GM10266 (cell line): Measurements from ENCODE around the gene DOCK2.

Experiments used
- DNase-seq: peaks from one replicate; pipeline ENCODE4 v3.0.0; 2012; ENCODE audit errors: extremely low spot score
- TF ChIP-seq, protein P1 (sequence below): IDR thresholded peaks from 2 replicates; pipeline ENCODE4 v1.5.1; 2012; ENCODE audit warnings: mild to moderate bottlenecking, low read depth; ENCODE audit not compliant: control insufficient read depth, insufficient read depth; ENCODE audit errors: missing control alignments

Gene DOCK2

DNA sequence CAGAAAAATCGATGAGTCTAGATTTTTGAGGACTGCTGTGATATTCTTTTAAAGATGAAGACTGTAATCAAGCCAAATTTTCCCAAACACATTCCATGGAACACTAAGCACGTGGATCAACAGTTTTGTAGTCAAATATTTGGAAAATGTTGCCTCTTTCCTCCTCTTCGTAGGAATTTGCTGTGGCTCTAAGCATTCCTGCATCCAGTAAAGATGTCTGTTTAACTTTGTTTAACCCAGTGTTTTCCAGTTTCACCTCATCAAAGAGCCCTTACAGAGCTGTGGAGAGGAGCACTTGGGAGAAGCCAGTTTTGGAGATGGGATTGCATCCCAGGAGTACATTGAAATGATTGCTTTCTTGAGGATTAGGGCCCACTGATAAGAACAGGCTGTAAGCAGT lies 284.3 kb downstream of the DOCK2 start:
- TF ChIP-seq, protein P1, sequence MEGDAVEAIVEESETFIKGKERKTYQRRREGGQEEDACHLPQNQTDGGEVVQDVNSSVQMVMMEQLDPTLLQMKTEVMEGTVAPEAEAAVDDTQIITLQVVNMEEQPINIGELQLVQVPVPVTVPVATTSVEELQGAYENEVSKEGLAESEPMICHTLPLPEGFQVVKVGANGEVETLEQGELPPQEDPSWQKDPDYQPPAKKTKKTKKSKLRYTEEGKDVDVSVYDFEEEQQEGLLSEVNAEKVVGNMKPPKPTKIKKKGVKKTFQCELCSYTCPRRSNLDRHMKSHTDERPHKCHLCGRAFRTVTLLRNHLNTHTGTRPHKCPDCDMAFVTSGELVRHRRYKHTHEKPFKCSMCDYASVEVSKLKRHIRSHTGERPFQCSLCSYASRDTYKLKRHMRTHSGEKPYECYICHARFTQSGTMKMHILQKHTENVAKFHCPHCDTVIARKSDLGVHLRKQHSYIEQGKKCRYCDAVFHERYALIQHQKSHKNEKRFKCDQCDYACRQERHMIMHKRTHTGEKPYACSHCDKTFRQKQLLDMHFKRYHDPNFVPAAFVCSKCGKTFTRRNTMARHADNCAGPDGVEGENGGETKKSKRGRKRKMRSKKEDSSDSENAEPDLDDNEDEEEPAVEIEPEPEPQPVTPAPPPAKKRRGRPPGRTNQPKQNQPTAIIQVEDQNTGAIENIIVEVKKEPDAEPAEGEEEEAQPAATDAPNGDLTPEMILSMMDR = no peak

DNA sequence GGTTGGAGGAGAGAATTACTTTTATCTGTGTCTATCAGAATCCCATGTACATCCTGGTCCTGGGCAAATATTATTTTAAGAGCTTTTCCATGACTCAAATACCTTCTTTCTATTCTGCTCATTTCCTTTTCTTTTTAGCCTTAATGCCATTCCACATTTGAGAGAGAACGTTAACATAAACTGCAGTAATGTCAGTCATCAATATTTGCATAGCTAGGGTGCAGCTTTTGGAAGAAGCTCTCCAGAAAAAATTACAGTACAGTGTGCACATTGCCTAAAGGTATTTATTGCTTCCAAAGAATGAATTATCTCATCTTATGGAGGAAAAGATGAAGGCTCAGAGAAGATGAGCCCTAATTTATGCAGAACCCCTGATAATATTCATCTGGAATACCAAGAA lies 284.9 kb downstream of the DOCK2 start:
- no peak for DNase-seq
- TF ChIP-seq, protein P1 = no peak

More for the DNA sequence above, 284.3 kb downstream of the DOCK2 start:
- DNase-seq = no peak

DNA sequence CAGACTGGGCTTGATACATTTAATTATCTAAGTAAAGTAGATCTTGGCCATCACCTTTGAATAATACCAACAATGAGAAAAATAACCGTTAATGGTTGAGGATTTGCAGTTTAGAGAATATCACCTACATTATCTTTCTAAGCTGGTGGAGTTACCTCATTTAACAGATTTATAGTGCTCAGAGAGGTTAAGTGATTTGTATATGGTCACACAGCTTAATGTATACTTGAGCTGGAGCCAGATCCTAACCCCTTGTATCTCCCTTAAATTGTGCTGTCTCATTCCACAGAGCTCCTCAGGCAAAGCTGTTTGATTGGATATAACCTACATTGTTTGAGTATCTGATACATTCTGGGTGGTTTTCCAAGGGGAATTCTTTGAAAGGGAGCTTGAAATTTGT lies 285.4 kb downstream of the DOCK2 start:
- TF ChIP-seq, protein P1 = no peak
- no peak for DNase-seq

DNA sequence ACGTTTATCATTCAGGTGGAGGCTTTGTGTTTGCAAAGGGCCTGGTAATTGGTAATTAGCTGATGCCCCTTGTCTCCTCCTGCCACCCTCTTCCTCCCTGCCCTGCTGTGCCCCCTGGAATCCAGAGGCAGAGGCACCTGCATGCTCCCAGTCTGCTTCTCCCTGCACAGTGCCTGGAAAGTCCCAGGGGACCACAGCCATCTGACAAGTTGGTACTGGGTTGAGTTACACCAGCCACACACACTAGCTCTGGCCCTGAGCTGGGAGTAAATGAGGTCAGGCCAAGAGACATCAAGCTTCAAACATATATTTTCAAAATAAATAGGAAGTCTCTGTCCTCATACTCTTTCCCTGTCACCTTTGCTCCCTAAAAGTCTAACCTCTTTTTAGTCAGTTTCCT lies 286.9 kb downstream of the DOCK2 start:
- no peak for DNase-seq
- TF ChIP-seq, protein P1 = no peak

DNA sequence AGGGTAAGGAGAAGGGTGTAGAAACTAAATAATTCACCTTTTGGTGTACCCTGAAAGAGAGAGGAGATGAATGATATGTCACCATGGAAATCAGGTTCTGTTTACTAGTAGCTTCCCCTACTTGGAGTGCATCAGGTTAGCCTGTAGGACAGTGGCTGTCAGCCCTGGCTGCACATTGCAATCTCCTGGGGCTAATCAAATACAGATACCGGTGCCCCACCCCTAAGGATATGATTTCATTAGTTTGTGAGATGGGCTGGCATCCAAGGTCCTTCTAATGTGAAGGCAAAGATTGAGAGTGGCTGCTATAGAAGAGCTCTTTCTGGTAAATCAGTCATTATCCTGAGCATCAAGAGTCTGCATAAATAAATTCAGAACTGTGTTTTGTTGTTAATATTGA lies 296.1 kb downstream of the DOCK2 start:
- TF ChIP-seq, protein P1 = no peak
- DNase-seq = no peak

DNA sequence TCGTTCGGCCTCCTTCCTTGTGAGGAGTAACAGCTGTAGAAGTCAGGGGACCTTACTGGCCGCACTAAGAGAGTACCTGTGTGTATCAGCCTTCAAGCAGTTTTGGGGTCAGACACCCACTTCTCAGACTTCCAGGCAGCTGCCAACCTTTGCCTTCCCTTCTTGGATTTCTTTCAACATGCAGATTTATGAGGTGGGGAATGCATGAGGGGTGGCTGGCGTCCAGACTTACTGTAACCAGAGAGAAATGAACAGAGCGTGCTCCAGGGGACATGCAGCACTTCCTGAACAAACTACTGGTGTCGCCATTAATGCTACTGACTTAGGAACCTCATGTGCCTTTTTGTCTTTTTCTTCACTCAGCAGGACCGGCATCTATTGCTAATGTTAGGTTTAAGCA lies 296.5 kb downstream of the DOCK2 start:
- TF ChIP-seq, protein P1 = no peak
- DNase-seq = no peak

DNA sequence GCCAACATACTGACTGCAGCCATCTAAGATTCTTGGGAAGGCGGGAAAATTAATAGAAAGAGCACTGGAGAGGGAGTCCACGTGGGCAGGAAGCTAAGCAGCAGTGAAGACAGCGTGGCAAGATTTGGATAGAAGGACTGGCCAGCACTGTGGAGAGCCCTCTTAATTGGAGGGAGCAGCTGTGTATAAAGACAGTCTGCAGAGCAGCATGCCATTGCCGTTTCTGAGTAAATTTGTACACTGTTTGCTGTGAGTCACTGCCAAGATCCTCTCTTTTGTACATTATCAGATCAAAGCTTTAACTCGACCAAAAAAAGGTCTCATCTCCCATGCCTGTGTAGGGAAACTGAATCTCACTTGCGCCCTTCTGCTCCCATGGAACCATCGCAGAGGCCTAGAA lies 297.9 kb downstream of the DOCK2 start:
- DNase-seq = no peak
- TF ChIP-seq, protein P1 = no peak
